Posterior vena cava (tissue), 2 donors: ENCODE data around the gene NXN. TPM values are rescaled to one million over a fixed set of nuclear protein-coding genes. Genes with fewer than 3 reads are reported as not detected.
"Not testable (repeated sequence)": the region's sequence is repeated elsewhere in the genome, so short reads cannot be mapped to it uniquely, and the experiment has no call there.

Experiments
- DNase-seq: peaks from one replicate; pipeline ENCODE4 v3.0.0-alpha.2; 2020; ENCODE audit warnings: low spot score
- intact Hi-C, 2 donors: fragments of 100-400 bp; cut with DNase I; formaldehyde crosslinking; loops; one replicate each; pipeline versions ENCODE4 v1.14.1 to v1.14.2; 2022 to 2023
- total RNA-seq, 2 donors: library from RNA; stranded (reverse); fragmentation: NEBNext Ultra II Directional; extraction: Animal tissue kit (Norgen Biotek cat#: 25700); gene quantifications; one replicate each; pipeline ENCODE4 v1.2.1, GENCODE V29; 2021
- donor health status: DM: yes; HTN: yes; CAD: no.
- donor health status: DM: yes; HTN: yes; CAD: no.

NXN gene
- total RNA-seq, 2 donors from 2014 or later = 34.8 to 46.3 TPM

DNA sequence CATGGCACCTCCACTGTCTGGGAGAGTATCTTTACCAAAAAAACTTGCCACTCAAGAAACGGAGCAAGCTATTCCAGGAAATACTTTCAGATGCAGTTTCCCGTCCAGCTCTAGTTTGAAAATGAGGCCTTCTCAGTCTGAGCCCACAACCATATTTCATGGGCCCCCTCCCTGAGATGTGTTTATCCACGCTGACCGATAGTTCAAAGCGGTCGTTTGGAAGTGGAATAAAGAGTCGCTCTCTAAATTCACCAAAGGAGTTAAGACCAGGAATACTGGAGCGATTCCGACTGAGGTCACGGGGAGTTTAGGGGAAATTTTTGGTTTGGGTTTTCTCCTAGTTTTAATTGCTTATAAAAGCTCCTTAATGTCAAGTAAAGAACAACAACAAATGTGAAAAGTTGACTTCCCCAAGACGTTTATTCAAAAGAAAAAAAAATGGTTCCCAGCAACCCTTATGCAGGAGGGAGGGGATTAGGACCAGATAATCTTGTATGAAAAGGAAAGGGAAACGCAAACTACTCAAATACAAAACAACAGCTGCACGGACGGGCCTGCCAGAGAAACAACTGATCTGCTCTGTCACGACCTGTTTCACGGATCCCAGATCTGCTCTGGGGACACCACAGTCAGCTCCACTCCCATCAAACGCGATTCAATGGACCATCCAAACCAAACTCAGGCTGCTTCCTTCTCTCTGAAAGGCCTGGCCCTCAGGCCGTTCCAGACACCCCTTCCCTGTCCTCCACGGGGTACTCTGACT is 120.3 kb downstream of the NXN start:
- intact Hi-C loops = loop anchor here in 1 of 2 donors (2.0 kb wide), 1 partner anchor 54 kb away; no protein-coding TSS in a partner anchor
- no peak for DNase-seq

DNA sequence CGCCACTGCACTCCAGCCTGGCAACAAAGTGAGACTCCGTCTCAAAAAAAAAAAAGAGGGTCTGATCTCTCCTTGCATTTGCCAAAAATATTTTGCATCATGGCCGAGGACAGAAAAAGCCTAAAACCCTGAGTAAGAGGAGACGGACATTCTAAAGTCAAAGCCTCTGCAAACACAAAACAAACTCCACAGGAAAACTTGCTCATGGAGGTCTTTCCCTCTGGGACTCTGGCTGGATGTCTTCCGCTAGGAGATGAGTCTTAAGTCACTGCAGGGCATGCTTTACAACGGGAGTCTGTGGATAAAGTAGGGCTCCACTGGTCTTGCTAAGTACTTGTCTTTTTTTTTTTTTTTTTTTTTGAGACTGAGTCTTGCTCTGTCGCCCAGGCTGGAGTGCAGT is 123.4 kb downstream of the NXN start:
- intact Hi-C loops = no loop called here
- no peak for DNase-seq

DNA sequence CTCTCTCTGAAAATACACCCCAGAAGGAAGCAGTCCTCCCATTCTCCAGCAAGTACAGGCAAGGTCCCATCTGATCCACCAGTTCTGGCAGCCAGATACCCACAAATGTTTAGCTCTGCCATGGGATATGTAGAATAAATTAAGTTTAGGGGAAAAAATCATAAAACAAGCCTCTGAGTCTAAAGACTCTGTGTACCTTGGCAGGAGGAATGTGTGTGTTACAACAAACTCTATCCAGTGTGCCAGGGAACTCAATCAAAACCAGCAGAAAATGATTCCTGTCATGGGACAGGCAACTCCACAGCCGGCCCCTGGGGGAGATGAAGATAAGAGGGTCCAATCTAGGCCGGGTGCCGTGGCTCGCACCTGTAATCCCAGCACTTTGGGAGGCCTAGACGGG is 124.0 kb downstream of the NXN start:
- intact Hi-C loops = no loop called here
- DNase-seq = no peak

DNA sequence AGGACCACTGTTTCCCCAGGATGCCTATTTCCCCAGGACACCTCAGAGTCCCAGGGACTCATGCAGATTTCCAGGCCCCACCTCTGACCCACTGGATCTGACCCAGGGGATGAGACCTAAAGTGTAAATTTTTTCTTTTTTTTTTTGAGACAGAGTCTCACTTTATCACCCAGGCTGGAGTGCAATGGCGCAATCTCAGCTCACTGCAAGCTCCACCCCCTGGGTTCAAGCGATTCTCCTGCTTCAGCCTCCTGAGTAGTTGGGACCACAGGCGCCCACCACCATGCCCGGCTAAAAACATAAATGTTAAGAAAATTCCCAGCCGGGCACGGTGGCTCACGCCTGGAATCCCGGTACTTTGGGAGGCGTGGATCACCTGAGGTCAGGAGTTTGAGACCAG is 126.7 kb downstream of the NXN start:
- DNase-seq, intact Hi-C loops: not testable (repeated sequence)

DNA sequence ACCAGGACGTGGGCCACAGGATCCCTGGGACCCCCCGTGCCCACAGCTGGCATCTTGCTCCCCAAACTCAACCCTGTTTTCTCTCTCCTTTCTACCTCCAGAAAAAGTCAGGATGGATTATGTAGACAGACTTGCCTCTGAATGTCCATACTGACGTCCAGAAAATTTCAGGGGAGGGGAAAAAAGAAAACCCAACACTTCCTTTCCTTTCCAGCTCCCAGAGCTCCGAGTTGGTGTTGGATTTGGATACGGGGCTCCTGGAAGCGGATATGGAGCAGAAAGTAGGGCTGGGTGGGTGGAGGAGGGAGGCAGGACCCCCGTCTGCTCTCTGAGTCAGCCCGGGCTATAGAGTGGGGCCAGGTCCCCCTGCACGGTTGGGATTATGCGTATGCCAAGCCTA is 127.2 kb downstream of the NXN start:
- no peak for DNase-seq
- intact Hi-C loops = no loop called here

DNA sequence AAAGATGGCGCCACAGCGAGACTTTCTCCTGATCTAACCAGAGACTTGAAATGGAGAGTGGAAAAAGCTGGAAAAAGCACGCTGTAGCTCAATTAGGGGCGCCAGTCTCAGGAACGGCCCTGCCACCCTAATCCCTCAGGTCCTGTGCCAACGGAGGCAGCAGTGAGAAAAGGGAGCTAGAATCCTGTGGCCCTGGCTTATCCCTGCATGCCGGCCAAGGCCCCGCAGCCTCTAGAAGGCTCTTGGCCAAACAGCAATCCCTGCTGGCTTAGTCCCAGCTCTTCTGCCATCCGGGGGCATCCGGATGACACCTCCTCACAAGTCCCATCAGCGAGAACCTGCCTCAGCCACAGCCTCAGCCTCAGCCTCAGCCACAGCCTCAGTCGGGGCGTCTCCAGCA is 127.7 kb downstream of the NXN start:
- intact Hi-C loops = no loop called here
- DNase-seq = no peak

DNA sequence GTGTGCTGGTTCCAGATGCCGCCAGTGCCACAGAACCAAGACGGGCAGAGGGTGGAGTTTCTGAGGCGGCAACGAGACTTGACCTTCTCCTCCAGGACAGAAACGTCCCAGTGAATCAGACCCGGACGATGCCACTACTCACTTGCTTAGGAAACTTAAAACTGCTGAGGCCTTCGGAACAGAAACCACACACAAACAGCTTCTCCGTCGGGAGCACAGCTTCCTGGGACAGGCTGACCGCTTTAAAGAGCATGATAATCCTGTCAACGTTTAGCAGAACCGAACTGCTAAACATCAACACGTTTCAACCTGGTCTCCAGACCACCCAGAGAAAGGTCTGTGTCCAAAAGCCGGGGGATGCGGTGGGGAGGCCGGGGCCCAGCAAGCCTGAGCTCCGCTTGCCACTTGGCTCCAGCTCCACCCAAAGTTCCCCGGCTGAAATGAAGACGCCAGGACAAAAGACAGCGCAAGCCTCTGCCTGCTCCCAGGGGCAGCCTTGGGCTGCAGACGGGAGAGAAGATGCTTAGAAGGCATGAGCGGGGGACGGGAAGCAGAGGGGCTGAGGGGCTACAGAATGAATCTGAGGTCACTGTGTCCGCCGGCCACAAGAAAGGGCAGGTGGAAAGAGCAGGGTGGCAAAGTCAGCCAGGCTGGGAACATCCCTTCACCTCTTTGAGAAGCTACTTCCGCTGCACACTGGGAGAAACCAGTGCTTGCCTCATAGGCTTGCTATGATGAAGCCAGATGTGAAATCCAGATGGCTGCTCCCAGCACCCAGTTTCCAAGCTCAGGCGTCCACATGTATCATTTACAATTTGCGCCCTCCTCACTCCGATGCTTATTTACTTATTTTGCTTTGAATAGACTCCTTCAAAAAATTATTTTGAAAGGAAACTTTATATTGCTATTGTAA is 128.5 kb downstream of the NXN start:
- intact Hi-C loops = no loop called here
- DNase-seq = no peak

DNA sequence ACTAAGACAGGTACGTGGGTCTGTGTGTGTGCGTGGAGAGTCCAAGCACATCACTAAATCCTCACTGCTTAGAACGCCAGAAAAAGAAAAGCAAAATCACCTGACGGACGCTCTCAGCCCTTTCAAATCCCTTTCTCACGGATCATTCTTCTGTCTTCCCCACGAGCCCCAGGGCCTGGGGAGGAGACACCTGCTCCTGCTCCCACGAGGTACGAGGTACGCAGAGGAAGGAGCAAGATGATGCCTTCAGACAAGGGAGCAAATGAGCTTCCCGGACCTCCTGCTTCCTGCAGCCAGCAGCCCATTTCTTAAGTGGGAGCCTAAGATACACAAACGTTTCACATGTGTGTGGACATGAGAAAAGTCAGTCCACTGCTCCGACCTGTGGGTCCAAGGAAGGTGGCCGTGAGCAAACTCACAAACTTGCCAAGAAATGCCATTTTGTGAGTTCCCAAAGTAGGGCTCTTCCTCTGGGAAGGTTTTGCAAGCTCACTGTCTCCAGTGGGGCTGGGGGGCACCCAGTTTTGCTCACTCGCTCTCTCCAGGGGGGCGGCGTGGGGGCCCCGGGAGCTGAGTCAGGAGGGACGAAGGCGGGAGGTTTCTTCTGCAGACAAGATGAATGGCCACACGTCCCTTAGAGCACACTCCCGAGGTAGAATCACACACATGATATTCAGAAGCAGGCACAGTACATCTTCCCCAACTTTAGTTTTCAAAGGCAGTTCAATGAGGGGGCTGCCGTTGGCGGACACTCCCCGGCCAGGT is 129.3 kb downstream of the NXN start:
- intact Hi-C loops = no loop called here
- DNase-seq = no peak

DNA sequence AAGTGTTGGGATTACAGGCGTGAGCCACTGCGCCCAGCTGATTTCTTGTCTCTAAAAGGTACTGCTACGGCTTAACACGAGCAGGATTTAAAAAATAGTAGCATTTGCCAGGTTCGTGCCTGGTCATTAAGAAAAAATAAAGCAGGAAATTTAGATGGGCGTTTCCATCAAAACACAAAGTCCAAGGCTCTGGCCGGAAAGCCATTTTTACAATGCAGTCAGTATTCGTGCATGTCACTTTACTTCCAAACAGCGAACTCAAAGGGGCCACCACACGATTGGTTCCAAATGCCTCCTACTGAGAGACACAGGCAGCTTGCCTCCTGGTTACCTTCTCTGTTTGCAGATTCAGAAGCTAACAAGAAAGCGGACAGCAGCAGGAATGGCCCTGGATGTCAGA is 131.2 kb downstream of the NXN start:
- intact Hi-C loops = no loop called here
- no peak for DNase-seq

DNA sequence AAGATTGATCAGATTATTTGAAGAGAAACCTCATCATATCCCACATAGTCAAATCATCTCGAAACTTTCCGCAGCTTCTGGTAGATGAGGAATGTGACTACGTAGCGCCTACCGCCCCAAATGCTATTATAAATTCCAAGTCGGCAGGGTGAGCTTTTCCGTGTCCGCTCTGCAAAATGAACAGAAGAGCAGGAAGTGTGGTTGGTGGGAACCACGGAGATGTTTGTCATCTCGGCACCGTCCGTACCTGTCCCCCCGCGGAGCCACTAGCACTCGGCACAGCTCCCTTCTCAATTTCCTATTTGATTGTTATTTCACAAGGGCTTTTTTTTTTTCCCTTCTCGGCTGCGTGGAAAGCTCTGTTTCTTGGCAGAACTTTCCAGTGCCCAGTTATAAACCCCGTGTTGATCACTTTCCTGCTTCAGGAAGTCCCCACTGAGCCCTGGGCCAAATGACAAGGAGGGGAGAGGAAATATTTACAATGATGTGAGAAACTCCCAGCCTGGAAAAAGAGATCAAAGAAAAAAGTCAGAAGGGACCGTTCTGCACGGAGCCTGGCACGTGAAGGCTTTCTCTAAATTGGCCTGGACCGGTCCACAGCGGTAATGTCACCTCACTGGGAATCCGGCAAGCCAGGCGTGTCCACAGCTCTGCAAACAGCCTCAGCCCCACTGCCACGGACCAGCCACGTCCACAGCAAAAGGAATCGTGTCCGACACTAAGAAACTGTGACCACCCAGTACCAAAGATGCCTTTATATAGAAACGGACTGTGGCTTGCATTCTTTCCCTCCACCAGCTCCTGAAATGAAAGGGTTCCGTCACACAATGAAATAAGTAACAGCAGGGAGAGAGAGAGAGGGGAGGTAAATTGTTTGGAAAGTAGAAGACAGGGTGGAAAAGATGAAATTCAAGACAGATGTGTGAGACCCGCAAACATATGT is 132.4 kb downstream of the NXN start:
- DNase-seq = no peak
- intact Hi-C loops = no loop called here

DNA sequence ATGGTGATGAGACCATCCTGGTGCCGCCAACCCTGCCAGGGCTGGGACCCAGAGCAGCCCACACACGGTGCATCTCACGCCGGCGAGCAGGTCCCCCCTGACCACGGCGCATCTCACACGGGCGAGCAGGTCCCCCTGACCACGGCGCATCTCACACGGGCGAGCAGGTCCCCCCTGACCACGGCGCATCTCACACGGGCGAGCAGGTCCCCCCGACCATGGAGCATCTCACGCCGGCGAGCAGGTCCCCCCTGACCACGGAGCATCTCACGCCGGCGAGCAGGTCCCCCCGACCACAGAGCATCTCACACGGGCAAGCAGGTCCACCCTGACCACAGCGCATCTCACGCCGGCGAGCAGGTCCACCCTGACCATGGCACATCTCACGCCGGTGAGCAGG is 138.3 kb downstream of the NXN start:
- DNase-seq = no peak
- intact Hi-C loops = no loop called here

DNA sequence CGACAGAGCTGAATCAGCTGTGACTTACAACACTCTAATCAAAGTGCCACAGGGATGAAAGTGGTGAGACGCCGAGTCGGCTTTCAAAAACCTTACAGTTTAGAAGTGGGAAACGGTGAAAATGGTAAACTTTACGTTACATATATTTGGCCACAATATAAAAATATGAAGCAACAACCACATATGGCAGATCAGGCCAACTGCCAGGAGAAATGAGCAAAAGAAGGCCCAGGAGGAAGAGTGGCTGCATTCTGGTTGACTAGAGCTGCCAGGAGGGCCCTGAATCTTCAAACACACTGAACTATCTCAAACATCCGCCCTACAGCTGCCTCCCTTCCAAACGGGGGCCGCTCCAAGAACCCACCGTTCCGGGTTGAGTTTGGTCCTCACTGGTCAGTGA is 141.1 kb downstream of the NXN start:
- intact Hi-C loops = no loop called here
- no peak for DNase-seq

DNA sequence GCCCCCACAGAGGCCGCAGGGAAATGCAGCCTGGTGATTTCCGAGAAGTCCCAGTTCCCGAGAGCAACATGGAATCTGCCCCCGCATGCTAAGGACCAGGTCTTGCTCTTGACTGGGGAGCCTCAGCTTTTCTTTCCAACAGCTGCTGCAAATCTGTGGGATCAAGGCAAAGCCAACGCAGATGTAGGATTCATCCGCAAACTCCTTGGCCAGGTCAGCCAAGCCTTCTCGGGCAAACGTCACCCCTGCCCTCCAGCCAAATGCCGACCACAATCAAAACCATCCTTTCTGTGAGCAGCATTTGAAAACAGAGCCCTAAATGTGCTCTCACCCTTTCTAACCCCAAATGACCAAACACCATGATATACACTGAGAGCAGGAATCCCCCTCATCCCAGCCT is 143.4 kb downstream of the NXN start:
- intact Hi-C loops = no loop called here
- DNase-seq = no peak

DNA sequence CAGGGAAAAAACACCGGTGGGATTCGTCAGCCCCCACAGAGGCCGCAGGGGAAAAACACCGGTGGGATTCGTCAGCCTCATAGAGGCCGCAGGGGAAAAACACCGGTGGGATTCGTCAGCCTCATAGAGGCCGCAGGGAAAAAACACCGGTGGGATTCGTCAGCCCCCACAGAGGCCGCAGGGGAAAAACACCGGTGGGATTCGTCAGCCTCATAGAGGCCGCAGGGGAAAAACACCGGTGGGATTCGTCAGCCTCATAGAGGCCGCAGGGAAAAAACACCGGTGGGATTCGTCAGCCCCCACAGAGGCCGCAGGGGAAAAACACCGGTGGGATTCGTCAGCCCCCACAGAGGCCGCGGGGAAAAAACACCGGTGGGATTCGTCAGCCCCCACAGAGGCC is 143.9 kb downstream of the NXN start:
- DNase-seq, intact Hi-C loops: not testable (repeated sequence)

DNA sequence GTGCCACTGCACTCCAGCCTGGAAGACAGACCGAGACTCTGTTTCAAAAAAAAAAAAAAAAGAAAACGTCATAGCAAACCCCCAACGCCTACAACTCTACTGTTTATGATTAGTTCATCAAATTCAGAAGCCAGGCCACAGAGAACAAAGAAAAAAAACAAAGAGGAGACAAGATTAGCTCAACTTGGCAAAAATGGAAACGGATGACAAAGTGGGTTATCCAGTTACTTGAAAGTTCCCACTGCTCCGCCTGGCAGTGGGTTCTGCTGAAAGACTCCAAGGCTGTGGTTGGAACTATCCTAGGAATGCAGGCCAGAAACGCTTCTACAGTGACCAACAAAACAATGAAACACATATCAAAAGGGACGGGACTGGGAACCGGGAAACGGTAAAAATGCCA is 144.3 kb downstream of the NXN start:
- intact Hi-C loops = no loop called here
- no peak for DNase-seq

DNA sequence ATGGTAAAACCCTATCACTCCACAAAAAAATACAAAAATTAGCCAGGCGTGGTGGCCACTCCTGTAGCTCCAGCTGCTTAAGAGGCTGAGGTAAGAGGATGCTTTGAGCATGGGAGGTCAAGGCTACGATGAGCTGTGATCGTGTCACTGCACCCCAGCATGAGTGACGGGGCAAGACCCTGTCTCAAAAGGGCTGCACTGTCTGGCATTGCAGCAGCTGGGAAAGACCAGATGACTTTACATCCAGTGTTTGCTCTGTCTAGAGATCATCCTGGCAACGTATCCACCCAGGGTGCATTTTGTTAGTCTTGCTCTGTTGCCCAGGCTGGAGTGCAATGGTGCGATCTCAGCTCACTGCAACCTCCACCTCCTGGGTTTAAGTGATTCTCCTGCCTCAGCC is 145.4 kb downstream of the NXN start:
- intact Hi-C loops = no loop called here
- DNase-seq = no peak

DNA sequence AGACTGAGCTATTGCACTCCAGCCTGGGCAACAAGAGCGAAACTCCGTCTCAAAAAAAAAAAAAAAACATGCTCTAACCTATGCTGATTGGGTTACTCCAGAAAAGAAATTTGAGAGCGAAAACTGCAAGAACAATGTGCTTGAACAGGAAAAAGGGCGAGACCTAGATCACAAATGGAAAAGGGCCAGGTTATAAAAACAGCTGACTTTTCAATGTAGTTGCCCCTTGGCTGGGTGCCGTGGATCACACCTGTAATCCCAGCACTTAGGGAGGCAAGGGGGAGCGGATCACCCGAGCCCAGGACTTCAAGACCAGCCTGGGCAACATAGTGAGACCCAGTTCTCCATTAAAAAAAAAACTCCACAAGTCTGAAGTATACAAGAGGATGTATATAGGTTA is 148.6 kb downstream of the NXN start:
- DNase-seq = no peak
- intact Hi-C loops = no loop called here

DNA sequence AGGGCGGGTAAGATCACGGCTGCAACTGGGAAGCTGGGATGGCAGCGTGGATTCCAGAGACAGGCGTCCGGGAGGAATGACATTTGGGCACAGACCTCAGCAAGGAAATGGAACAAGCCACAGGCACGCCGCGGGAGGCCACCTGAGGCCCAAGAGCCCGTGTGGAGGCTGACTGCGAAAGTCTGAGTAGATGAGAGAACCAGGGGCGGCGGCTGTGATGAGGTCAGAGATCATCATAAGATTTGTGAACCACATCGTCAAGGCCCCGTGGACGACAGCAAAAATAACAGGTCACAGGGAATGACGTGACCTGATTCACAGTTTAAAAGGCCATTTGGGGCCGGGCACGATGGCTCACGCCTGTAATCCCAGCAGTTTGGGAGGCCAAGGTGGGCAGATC is 149.2 kb downstream of the NXN start:
- intact Hi-C loops = no loop called here
- DNase-seq = no peak

DNA sequence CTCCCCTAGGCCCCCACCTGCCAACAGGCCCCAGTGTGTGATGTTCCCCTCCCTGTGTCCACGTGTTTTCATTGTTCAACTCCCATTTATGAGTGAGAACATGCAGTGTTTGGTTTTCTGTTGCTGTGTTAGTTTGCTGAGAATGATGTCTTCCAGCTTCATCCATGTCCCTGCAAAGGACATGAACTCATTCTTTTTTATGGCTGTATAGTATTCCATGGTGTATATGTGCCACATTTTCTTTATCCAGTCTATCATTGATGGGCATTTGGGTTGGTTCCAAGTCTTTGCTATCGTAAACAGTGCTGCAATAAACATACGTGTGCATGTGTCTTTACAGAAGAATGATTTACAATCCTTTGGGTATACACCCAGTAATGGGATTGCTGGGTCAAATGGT is 150.0 kb downstream of the NXN start:
- intact Hi-C loops = not testable (repeated sequence)

More for the DNA sequence above, 150.0 kb downstream of the NXN start:
- not testable (repeated sequence) for DNase-seq
